Superior temporal gyrus (tissue), 1 donor: Measurements from ENCODE around the gene FBXO8.

Experiments
- DNase-seq: peaks from one replicate; pipeline ENCODE4 v3.0.0-alpha.2; 2016; ENCODE audit errors: extremely low spot score

FBXO8 gene

GRCh38 chr4:174210354-174210753 lies 73.1 kb downstream of the FBXO8 start:
- no peak for DNase-seq

GRCh38 chr4:174209341-174209740 lies 74.1 kb downstream of the FBXO8 start:
- DNase-seq, result no peak

GRCh38 chr4:174207367-174207766 lies 76.1 kb downstream of the FBXO8 start:
- DNase-seq, result no peak

GRCh38 chr4:174204164-174204831 lies 79.2 kb downstream of the FBXO8 start:
- DNase-seq, result no peak

- DNase-seq, result no peak
These were observed 81.6 kb downstream of the FBXO8 start for GRCh38 chr4:174201871-174202270.

GRCh38 chr4:174199735-174200134 lies 83.7 kb downstream of the FBXO8 start:
- DNase-seq, result no peak

GRCh38 chr4:174198828-174199227 lies 84.6 kb downstream of the FBXO8 start:
- DNase-seq, result no peak

GRCh38 chr4:174198396-174198795 lies 85.1 kb downstream of the FBXO8 start:
- no peak for DNase-seq

- DNase-seq, result no peak
These were observed 89.8 kb downstream of the FBXO8 start for GRCh38 chr4:174193438-174194374.

- DNase-seq, result no peak
These were observed 90.5 kb downstream of the FBXO8 start for GRCh38 chr4:174192943-174193342.

GRCh38 chr4:174190832-174191500 lies 92.5 kb downstream of the FBXO8 start:
- no peak for DNase-seq

GRCh38 chr4:174189392-174190015 lies 94.0 kb downstream of the FBXO8 start:
- no peak for DNase-seq
